NOMO-1 treated with dmso at 0.1 percent for 144 hours (cell line): ENCODE measurements around the gene CPEB2.

Experiments
- DNase-seq: peaks from one replicate; lab custom pipeline; 2025; ENCODE audit not compliant: unreplicated experiment; lab: John Stamatoyannopoulos, UW

CPEB2 gene

GRCh38 chr4:15116509-15117079 is 114.3 kb downstream of the CPEB2 start:
- DNase-seq = no peak

DNA sequence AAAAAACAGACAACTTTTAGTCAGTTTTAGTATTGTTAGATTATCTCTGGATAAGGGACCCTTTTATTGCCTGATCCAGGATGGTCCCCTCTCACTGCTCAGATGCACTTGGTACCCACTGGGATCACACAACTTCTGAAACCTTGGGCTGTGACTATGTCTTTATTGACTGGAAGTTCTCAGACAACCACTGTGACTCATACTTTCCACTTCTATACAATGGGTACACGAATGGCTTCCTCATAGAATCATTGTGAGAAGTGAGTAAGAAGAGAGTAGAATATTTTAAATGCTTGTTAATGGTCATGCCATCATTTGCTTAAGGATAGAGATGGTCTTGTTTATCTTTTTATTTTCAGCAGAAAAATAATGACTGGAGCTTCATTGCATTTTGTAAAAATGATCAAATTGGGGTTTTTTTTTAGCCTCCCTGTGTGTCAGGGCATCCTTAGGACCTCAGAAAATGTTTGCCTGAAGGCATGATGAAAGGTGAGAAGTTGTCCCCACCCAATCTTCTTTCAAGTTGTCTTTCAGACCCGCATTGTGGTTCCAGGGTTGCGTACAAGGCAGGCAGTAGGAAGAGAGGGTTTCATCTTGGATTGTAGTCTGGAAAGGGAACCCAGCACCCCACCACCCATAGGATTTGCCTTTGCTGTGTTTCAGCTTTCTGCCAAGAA is 115.1 kb downstream of the CPEB2 start:
- no peak for DNase-seq

GRCh38 chr4:15118292-15118691 is 116.0 kb downstream of the CPEB2 start:
- no peak for DNase-seq
